ENCODE results near the gene LDAF1.

LDAF1 gene

GRCh38 chr16:21222495-21223337, 64.2 kb downstream of the LDAF1 start:
- Histone ChIP-seq H3K27ac (no peak overlapping the region), H3K4me1 (ENCODE audit: control insufficient read depth in 1 of 2, insufficient read depth in 1 of 2, low read depth in 1 of 2, low read length in 1 of 2) (no peaks in the 10 kb centered on the region), H3K36me3 (no peaks in the 10 kb centered on the region), H3K4me3 (ENCODE audit: low read depth in 1 of 2, low read length in 1 of 2) (no peak overlapping the region), H3K9me3 (no peaks in the 10 kb centered on the region), H3K27me3 (peaks cover 64% of the 10 kb centered on the region)
- TF ChIP-seq, protein P1, sequence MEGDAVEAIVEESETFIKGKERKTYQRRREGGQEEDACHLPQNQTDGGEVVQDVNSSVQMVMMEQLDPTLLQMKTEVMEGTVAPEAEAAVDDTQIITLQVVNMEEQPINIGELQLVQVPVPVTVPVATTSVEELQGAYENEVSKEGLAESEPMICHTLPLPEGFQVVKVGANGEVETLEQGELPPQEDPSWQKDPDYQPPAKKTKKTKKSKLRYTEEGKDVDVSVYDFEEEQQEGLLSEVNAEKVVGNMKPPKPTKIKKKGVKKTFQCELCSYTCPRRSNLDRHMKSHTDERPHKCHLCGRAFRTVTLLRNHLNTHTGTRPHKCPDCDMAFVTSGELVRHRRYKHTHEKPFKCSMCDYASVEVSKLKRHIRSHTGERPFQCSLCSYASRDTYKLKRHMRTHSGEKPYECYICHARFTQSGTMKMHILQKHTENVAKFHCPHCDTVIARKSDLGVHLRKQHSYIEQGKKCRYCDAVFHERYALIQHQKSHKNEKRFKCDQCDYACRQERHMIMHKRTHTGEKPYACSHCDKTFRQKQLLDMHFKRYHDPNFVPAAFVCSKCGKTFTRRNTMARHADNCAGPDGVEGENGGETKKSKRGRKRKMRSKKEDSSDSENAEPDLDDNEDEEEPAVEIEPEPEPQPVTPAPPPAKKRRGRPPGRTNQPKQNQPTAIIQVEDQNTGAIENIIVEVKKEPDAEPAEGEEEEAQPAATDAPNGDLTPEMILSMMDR (IDR thresholded peaks at IDR 0.05) = no peak

DNA sequence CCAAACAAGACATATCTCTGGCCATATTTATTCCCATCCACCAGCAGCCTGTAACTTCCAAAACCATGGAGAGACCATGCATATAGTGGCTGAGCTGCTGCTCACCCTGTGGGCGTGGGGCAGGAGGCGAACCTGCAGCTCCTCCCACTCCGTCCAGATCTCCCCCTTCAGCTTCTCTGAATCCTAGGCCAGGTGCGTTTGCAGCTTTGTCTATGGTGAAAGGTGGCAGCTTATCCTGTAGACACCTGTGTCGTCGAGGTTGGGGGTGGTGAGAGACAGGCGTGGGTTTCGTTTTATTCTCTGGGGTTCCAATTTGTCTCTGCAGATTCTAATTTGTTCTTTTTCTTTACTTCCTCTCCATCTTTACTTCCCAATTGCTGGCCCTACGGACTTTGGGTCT, 65.3 kb downstream of the LDAF1 start:
- no peak overlapping the region for H3K27ac ChIP-seq
- H3K36me3 ChIP-seq = no peaks in the 10 kb centered on the region
- H3K4me1 ChIP-seq (ENCODE audit: control insufficient read depth in 1 of 2, insufficient read depth in 1 of 2, low read depth in 1 of 2, low read length in 1 of 2) = no peaks in the 10 kb centered on the region
- H3K4me3 ChIP-seq (ENCODE audit: low read depth in 1 of 2, low read length in 1 of 2) = no peak overlapping the region
- no peaks in the 10 kb centered on the region for H3K9me3 ChIP-seq
- TF ChIP-seq, protein P1 (IDR thresholded peaks at IDR 0.05) = no peak
- H3K27me3 ChIP-seq = peaks cover 56% of the 10 kb centered on the region

DNA sequence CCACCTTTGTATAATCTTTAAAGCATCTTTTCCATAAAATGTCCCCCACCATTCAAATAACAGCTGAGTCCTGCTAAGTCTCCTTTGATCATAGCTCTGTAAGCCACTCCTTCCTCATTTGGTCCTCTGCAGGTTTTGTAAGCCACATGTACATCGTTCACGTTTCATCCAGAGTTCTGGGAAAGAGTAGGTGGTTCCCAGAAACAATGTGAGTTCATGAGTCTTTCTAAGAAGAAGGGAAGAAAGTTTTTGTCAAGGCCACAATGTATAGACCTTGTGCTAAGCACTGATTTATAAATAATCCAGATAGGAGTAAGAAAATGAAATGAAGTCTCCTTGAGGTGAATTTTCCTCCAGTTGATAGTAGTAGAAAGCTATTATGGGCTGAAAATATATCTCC, 66.3 kb downstream of the LDAF1 start:
- no peak overlapping the region for H3K27ac ChIP-seq
- H3K27me3 ChIP-seq = peaks cover 56% of the 10 kb centered on the region
- H3K4me3 ChIP-seq (ENCODE audit: low read depth in 1 of 2, low read length in 1 of 2) = no peak overlapping the region
- no peaks in the 10 kb centered on the region for H3K36me3 ChIP-seq
- no peaks in the 10 kb centered on the region for H3K9me3 ChIP-seq
- H3K4me1 ChIP-seq (ENCODE audit: control insufficient read depth in 1 of 2, insufficient read depth in 1 of 2, low read depth in 1 of 2, low read length in 1 of 2) = no peaks in the 10 kb centered on the region
- TF ChIP-seq, protein P1 (IDR thresholded peaks at IDR 0.05) = no peak

GRCh38 chr16:21226749-21227148, 68.3 kb downstream of the LDAF1 start:
- Histone ChIP-seq H3K4me1 (ENCODE audit: control insufficient read depth in 1 of 2, insufficient read depth in 1 of 2, low read depth in 1 of 2, low read length in 1 of 2) (no peaks in the 10 kb centered on the region), H3K36me3 (no peaks in the 10 kb centered on the region), H3K9me3 (no peaks in the 10 kb centered on the region), H3K27me3 (peaks cover 58% of the 10 kb centered on the region), H3K27ac (no peak overlapping the region), H3K4me3 (ENCODE audit: low read depth in 1 of 2, low read length in 1 of 2) (no peak overlapping the region)
- TF ChIP-seq, protein P1 (IDR thresholded peaks at IDR 0.05) = no peak

- Histone ChIP-seq H3K27ac (no peak overlapping the region), H3K9me3 (no peaks in the 10 kb centered on the region), H3K27me3 (peaks cover 57% of the 10 kb centered on the region), H3K4me3 (ENCODE audit: low read depth in 1 of 2, low read length in 1 of 2) (no peak overlapping the region), H3K4me1 (ENCODE audit: control insufficient read depth in 1 of 2, insufficient read depth in 1 of 2, low read depth in 1 of 2, low read length in 1 of 2) (no peaks in the 10 kb centered on the region), H3K36me3 (no peaks in the 10 kb centered on the region)
- TF ChIP-seq, protein P1 (IDR thresholded peaks at IDR 0.05) = no peak
These were observed 69.4 kb downstream of the LDAF1 start for GRCh38 chr16:21227866-21228265.
